ENCODE data around the gene PRUNE2.

Gene PRUNE2

DNA sequence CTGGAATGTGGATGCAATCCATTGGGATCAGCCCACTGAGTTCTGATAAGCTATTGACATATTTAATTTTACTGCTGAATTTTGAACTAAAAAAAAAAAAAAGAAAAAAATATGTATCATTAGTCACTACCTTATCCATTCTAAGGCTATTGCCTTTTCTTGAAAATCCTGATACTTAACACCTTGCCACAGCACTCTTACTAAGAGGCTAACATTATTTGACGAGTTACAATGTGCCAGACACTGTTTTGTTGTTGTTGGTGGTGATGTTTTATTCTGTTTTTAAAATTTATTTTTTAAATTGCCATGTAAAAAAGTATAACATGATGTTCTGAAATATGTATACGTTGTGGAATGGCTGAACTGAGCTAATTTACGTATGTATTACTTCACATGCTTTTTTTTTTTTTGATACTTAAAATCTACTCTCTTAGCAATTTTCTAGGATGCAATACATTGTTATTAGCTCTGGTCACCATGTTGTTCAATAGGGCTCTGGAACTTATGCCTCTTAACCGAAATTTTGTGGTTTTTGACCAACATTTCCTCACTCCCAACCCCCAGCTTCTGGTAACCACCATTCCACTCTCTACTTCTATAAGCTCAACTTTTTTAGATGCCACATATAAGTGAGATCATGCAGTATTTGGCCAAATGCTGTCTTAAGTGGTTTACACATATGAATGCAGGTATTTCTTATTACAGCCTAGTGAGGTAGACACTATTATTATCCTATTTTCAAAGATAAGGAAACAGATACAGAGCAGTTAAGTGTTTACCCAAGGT is 276.5 kb downstream of the PRUNE2 start:
- DNase-seq (ENCODE audit: low read depth): no peak

DNA sequence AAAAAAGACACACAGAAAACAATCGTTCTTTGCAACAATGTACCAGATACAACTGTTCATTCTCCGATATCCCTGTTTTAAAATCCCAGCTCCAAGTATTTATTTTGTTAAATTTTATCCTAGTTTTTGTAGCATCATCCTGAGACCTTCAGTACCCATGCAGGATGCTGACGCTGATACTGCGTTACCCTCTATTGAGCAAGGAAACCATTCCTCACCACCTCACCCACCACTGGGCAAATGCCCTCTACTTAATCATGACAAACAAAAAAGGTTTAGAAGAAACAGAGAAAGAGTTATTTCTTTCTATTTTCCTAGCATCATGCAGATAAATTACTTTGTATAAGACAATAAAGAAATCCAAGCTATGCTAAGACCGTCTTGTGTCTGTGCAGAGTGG is 277.8 kb downstream of the PRUNE2 start:
- DNase-seq (ENCODE audit: low read depth): no peak

DNA sequence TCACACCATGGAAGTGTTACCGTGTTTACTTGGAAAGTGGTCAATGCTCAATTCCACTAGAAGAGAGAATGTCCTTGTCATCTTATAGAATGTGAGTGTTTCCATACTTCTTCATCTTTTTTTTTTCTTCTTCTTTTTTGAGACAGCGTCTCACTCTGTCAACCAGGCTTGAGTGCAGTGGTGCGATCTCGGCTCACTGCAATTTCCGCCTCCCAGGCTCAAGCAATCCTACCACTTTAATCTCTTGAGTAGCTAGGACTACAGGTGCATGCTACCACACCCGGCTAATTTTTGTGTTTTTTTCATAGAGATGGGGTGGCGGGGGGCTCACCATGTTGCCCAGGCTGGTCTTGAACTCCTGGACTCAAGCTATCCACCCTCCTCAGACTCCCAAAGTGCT is 278.9 kb downstream of the PRUNE2 start:
- DNase-seq (ENCODE audit: low read depth): no peak

DNA sequence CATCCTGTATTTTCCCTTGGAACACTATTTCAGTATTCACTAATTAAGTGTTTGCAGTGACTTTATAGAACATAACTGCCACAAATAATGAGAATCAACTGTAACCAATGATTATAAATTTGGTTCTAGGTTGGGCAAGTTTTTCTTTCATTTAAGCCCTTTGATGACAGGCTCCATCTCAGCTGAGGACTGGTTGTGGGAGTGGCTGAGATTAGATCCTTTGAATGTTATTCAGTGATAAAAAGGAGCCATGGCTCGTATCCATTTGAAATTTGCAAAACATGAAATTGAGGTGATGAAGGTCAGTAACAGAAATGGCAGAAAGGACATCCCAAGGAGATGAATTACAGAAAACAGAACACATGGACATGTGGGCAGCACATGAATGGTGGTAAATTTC is 279.8 kb downstream of the PRUNE2 start:
- DNase-seq (ENCODE audit: low read depth): no peak

DNA sequence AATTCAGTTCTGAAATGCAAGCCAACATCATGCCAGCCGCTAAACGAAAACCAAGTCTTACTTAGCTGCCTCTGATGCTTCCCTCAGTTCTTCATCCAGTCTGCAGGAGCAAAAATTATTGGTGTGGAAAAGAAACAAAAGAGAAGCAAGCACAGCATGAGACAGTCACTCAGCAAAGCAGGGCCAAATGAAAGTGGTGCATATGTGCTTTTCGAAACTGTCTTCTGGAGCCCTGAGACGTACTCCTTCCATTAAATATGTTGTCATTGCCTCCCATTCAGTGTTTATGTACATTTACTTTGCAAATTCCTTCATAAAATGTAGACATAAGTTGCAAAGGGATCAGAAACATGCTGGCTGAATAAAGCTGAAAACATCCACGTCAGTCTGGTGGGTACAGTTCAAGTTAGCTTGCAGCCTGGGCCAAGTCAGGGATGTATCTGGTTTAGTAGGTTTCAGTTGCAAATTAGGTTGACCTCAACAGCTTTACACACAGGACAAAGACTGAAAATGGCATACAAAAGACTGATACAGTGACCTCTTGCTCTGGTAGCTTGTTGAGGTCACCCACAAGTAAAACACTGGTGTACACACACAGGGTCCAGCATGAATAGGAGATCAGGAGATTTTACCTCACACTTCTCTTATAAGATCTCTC is 281.4 kb downstream of the PRUNE2 start:
- no peak for DNase-seq (ENCODE audit: low read depth)

DNA sequence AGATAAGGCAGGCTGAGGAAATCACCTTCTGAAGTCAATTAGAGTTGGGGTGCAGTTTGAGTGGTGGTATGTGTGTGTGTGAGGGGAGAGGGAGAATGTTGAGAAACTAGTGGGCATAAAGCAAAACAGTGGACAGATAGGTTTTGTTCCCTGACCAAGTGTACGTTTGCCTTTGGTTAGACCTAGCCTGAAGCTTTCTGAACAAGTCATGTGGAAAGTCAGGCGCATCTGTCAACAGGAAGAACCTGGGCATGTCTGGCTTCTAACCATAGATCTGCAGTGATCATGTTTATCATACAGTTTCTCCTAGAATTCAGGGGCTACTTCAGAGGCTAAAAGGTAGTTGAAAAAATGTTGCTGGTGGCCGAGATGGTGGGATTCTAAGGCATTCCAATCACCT is 284.9 kb downstream of the PRUNE2 start:
- DNase-seq (ENCODE audit: low read depth): no peak

DNA sequence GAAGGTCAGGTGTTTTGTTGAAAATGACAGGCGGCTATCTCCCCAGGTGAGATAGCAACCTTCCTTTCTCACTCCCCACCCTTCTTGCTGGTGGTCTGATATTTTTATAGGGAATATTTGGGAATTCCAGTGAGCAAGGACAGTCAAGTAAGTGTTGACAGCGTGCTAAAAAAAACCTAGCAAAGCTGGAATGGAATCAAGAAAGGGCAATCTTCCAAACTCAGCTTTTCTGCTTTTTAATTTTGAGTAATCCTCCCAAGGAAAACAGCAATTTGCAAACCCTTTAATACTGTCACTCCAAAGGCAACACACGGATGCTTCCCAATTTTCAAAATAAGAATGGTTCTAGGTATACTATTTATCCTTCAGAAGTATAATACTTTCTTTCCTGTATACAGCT is 285.3 kb downstream of the PRUNE2 start:
- no peak for DNase-seq (ENCODE audit: low read depth)

DNA sequence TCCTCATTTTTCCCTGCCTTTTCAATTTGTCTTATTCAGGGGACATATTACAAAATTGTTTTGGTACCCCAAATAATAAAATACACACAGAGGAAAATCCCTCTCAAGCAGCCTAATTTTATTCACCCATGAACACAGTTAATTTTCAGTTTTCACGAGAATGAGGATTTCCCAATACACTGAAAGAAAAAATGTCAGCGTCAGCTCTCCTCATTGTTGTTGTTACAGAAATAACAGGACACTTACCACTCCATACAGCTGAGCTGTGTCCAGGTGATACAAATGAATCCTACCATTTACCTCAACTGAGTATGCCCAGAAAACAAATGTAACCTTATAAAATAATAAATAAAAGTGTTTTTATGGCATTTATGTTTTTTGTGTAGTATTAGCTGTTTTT is 286.3 kb downstream of the PRUNE2 start:
- no peak for DNase-seq (ENCODE audit: low read depth)

DNA sequence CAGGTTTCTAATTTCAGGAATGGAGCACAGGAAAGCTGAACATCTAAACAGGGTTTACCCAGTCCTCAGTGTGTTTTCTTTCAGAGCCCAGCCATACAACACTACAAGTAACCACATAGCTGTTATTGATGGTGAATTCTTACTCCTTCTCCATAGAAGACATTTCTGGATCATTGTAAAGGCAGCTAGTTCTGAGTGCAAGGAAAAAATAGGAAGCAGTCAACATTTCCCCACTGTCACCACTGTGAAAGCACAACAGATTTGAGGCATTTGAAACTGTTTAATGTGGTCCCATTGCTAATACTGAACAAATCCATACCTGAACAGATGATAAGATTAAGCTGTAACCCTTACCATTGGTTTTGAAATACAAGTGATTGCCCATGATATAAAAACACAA is 286.7 kb downstream of the PRUNE2 start:
- no peak for DNase-seq (ENCODE audit: low read depth)

DNA sequence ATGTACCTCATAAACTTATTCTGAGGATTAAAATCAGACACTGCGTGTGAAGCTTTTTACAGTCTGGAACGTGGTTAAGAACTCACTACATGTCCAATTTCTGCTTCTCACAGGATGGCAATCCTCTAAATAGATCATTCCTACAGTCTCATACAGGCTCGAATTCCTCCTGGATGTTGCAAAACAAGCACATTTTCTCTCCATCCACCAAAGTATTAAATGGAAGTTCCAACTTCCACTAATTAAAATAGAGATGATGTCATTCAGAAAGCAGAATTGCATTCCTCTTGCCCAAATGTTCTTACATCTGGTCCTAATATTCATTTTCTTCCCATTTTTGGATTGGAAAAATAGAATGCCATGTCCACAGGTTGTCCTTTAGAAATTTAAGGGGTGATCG is 287.2 kb downstream of the PRUNE2 start:
- no peak for DNase-seq (ENCODE audit: low read depth)

DNA sequence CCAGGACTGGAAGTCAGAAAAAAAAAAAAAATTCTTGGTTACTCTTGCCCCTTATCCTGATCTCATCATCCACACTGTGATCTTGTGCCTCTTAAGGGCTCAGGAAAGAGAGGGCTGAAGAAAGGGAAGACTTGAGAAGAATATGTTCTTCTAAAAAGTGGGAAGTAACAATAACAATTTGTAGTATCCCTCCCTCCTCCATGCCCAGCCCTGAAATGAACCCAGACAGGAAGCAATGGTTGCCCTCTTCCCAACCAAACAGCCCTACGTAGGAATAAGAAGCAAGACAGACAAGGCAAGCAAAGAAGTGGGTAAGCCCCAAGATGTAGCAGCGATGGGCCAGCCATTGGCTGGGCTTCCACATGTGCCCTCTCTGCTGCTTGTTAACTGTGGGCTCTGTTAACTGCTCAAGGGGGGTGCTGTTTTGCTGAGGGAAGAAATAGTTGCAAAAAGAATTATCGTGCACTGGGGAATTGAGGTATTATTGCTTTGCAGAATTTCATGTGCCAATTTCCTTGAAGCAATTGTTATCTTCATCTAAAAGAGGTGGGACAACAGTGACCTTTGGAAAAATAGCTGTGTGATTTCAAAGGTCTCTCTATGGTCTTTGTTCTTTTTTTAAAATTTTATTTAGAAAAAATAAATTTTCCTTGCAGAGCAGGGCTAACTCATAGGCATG is 288.3 kb downstream of the PRUNE2 start:
- DNase-seq (ENCODE audit: low read depth): no peak

DNA sequence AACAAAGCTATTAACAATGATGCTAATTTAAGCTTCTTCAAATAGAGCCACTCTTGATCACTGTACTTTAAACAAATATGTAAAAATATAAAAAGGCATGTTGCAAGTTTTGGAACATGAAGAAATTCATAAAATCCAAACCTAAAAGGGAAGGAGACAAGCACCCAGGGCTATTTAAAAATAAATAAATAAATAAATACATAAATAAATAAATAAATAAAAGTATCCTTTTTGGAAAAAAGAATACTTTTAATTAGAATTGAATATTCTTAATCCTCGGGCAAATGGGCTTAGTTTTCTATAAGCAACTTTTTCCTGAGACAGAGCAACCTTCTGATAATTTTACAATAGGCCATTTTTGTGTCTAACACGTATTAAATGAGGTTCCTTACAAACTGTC is 289.1 kb downstream of the PRUNE2 start:
- DNase-seq (ENCODE audit: low read depth): no peak

DNA sequence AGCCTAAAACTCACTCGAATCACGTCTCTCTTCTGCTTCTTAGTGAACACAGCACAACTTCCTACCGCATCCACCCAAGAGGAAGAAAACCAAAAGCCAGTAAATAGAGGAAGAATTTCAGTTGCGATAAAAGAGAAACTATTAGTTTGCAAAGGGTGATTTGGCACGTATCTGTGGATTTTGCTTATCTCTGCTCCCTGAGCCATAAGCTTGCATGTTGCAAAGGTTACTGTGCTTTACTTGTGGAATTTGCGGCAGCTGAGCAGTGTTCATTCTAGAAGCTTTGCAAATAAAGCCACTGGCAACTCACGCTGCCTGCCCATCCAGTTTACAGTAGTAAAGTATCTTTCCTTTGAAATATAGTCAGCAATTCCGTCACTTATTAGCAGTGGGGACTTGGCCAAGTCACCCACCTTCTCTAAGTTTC is 290.7 kb downstream of the PRUNE2 start:
- DNase-seq (ENCODE audit: low read depth): no peak

DNA sequence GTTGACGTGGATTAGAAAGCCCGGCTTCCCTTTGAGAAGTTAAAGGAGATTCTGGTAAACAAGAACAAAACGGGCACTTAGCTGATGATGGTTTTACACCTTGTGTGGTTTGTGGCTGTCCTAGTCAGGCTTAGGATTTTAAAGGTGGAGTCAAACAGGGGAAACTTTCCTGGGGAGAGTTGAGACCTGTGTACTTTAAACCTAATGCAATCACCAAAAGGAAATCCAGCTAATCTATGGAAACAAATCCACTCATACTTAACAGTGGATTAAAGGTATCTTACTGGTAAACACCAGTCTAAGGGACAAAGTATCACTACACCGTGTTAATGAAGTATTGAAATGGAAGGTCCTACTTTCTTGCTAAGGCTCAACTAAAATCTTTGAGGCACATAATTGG is 291.9 kb downstream of the PRUNE2 start:
- DNase-seq (ENCODE audit: low read depth): no peak

DNA sequence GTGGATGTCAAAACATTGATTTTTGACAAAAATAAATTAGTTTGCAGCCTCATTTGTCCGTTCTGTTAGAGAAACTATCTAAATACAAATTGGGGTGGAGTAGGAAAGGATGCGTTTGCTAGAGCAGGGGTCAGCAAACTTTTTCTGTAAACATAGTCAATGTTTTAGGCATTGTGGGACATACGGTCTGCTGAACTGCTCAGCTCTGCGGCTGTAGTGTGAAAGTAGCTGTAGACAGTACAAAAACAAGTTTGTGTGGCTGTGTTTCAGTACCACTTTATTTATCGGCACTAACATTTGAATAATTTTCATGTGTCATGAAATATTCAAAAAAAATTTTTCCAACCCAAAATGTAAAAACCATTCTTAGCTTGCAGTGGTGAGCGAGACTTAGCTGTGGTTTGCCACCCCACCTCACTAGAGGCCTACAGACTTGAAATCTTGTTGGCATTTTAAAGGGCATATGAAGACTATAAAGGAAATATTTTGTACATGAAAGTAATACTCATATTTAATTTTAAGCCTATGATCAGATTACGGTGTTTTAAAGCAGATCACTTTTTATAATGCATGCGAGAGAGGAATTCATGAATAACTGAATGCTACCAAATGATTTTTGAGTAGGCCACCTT is 292.6 kb downstream of the PRUNE2 start:
- no peak for DNase-seq (ENCODE audit: low read depth)

DNA sequence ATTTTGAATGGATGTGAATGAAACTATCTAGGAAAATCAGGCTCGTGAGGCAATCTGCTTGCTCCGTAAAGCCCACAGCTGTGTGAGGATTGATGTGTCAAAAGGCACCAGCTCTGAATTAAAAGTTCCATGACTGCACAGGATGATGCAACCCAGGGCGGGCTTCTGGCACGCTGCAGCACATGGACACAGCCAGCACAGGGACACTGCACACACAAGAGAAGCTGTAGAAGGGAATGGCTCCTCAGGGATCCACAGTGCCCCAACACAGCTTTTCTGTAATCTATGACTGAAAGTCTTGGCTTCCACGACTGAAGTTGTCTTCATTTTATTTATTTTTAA is 295.9 kb downstream of the PRUNE2 start:
- no peak for DNase-seq (ENCODE audit: low read depth)

DNA sequence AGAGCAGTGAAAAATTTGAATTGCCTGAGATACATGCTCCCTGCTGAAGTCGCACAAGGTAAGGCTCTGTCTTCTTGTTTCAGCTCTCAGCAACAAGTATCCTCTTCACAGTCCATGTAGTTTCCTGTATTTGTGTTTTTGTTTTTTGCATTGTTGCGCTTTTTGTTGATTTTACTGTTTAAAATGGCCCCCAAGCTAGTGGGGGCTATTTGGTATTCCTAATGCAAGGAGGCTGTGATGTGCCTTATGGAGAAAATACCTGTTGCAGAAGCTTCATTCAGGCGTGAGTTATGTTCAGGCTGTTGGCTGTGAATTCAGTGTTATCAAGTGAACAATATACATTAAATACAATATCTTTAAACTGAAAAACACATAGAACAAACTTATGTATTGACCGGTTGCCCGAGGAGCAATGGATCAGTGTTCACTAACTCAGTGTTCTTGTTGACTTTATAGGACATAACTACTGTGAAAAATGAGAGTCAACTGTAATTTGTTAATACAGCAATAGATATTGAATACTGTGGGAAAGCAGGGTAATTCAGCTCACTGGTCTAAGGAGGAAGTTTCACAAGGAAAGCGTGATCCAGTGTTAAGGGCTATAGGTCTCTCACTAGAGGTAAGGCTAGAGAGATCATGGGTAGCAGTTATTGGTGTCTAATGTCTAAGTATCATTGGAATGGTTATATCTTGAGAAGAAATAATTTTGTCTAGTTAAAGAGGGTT is 296.5 kb downstream of the PRUNE2 start:
- no peak for DNase-seq (ENCODE audit: low read depth)

DNA sequence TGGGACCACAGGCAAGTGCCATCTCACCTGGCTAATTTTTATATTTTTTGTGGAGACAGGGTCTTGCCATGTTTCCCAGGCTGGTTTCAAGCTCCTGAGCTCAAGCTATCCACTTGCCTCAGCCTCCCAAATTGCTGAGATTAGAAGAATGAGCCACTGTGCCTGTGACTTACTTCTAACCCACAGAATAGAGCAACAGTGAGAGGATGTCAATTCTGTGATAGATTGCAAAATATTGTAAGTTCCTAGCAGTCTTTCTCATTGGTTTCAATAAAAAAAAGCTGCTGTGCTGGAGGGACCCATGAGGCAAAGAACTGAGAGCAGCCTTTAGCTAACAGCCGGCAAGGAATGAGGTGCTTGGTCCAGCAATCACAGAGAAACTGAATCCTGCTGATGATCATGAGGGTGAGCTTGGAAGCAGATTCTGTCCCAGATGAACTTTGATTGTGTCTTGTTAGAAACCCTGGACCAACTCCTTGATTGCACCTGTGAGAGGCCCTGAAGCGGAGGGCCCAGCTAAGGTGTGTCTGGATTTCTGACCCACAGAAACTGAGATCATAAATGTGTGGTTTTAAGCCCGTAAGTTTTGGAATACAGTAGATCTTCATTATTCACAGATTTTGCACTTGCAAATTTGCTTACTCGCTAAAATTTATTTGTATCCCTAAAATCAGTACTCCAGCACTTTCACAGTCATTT is 297.2 kb downstream of the PRUNE2 start:
- DNase-seq (ENCODE audit: low read depth): no peak

DNA sequence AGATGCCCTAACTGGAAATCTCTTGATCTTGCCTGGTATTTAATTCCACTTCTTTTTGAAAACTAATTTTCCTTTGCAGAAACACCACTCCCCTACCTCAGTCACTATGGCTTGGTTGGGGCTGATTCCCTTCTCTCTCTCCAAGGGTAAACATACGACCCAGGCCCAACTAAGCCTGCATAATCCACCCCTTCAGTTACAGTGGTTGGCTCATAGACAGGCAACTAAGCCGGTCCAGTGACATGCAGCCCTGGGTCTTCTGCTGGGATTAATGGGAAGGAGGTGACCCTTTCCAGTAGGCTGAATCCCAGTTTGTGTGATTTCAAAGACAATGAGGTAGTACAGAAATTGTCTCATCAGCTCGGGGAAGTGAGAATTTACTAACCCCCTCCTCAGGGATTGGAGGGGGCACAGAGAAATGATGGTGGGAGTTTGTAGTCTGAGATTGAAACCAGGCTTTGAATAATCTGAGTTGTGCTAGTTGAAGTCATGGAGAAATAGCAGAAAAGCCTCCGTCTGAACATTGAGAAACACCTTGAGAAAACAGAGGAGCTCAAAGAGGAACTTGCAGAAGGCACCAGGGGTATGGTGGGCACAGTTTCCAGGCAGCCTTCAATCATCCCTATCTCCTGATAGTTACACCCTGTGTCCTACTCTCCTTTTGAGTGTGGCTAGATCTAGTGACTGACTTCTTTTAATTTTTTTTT is 298.0 kb downstream of the PRUNE2 start:
- DNase-seq (ENCODE audit: low read depth): no peak

DNA sequence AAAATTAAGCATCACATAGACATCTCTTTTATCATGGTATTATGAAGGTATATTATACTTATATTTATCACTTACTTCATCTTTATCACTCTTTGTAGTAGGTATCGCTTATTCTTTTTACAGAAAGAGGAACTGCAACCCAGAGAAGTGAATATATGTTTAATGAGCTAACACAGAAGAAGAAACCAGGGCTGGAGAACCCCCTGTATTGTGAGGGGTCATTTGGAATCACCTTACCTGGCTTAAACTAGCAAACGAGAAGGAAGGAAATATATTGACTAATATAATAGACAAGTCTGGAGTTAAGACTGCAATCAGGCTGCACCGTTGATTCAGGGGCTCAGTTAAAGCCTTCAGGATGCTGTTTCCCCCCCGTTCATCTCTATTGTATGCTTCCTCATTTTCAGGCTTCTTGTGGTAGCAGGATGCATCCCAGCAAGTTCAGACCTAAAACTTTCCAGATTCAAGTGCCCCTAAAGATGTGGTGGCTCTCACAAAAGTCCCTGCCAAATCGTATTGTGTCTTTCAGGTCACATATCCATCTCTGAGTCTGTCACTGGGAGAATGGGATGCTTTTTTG is 300.5 kb downstream of the PRUNE2 start:
- no peak for DNase-seq (ENCODE audit: low read depth)
